MM.1S (cell line): ENCODE data around the gene TJP1.

ENCODE experiments used
- EZH2 ChIP-seq: fragments of 300-600 bp; sonication (generic); optimal IDR thresholded peaks from 2 replicates; pipeline ENCODE3; 2017; ENCODE audit warnings: low read depth, mild to moderate bottlenecking, antibody characterized with exemption, low read length, mixed read lengths
- TF ChIP-seq, protein P1 (sequence below): fragments of 300-600 bp; sonication (generic); IDR thresholded peaks from 2 replicates; pipeline ENCODE4 v1.5.1; 2016; ENCODE audit warnings: antibody characterized with exemption, low read length, mixed read lengths

DNA sequence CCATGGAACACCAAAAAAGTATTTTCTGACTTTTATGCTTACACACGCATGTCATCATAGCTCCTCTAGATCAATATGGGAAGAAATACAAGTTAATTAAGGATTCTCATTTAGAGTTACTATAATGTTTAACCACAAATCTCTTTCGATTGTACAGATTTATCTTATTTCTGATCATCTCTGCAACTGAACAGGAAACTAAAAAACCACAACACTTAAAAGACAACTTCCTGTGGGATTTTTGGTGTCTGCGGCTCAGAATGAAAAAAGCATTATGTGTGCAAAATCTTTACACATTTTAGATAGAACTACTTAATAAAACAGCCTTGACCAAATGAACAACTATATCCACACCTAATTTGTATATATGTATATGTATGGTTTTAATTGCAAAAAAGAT, 3.0 kb upstream of the TJP1 start:
- TF ChIP-seq, protein P1, sequence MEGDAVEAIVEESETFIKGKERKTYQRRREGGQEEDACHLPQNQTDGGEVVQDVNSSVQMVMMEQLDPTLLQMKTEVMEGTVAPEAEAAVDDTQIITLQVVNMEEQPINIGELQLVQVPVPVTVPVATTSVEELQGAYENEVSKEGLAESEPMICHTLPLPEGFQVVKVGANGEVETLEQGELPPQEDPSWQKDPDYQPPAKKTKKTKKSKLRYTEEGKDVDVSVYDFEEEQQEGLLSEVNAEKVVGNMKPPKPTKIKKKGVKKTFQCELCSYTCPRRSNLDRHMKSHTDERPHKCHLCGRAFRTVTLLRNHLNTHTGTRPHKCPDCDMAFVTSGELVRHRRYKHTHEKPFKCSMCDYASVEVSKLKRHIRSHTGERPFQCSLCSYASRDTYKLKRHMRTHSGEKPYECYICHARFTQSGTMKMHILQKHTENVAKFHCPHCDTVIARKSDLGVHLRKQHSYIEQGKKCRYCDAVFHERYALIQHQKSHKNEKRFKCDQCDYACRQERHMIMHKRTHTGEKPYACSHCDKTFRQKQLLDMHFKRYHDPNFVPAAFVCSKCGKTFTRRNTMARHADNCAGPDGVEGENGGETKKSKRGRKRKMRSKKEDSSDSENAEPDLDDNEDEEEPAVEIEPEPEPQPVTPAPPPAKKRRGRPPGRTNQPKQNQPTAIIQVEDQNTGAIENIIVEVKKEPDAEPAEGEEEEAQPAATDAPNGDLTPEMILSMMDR = no peak
- no peak for TF ChIP-seq EZH2
